Keratinocyte (primary cell): ENCODE measurements around the gene CCDC60. TPM values are rescaled to one million over a fixed set of nuclear protein-coding genes. Genes with fewer than 3 reads are reported as not detected.

Source experiments
- DNase-seq: peaks from one replicate; pipeline ENCODE4 v3.0.0-alpha.2; 2011; ENCODE audit warnings: low read depth, missing footprints, low spot score
- FAIRE-seq: peaks from 2 replicates; lab custom pipeline; 2011; peaks lifted over from hg19 to GRCh38; lab: Jason Lieb, UNC
- H2AFZ ChIP-seq: 2 replicates; pipeline ENCODE4 v1.6.0; 2012; ENCODE audit warnings: low read length, control low read depth, inconsistent platforms; ENCODE audit not compliant: control insufficient read depth
- H3K27ac ChIP-seq: 2 replicates; pipeline ENCODE4 v1.5.1; 2011; ENCODE audit warnings: low read length; ENCODE audit not compliant: control insufficient read depth, insufficient read depth
- H3K27me3 ChIP-seq: 3 replicates; pipeline ENCODE4 v1.6.0; 2011; ENCODE audit warnings: low read length; ENCODE audit not compliant: control insufficient read depth, insufficient read depth; ENCODE audit errors: extremely low read depth
- H3K36me3 ChIP-seq, 2 experiments: 2 replicates in 1 of 2; 3 replicates in 1 of 2; pipeline ENCODE4 v1.5.1; 2011; ENCODE audit warnings: low read length in 2 of 2, mild to moderate bottlenecking in 1 of 2; ENCODE audit not compliant: control insufficient read depth in 2 of 2, insufficient read depth in 2 of 2; ENCODE audit errors: extremely low read depth in 1 of 2
- H3K4me1 ChIP-seq: 3 replicates; pipeline ENCODE4 v1.5.1; 2011; ENCODE audit warnings: low read length; ENCODE audit not compliant: control insufficient read depth, insufficient read depth; ENCODE audit errors: extremely low read depth
- H3K4me2 ChIP-seq: 3 replicates; pipeline ENCODE4 v1.6.0; 2011; ENCODE audit warnings: low read depth, low read length; ENCODE audit not compliant: control insufficient read depth, insufficient read depth; ENCODE audit errors: extremely low read depth
- H3K4me3 ChIP-seq, 3 experiments: fragments of 200-600 bp in 1 of 3; sonication (generic) in 1 of 3; 2 replicates in 2 of 3; 3 replicates in 1 of 3; pipeline ENCODE4 v1.5.1; 2011 to 2016; ENCODE audit warnings: low read length in 3 of 3, mild to moderate bottlenecking in 3 of 3, control low read depth in 2 of 3, inconsistent platforms in 1 of 3, low read depth in 1 of 3, mixed read lengths in 1 of 3, mixed run types in 1 of 3, moderate library complexity in 1 of 3; ENCODE audit not compliant: control insufficient read depth in 2 of 3, insufficient read depth in 2 of 3; ENCODE audit errors: extremely low read depth in 1 of 3
- H3K79me2 ChIP-seq: 2 replicates; pipeline ENCODE4 v1.6.0; 2012; ENCODE audit warnings: low read length; ENCODE audit not compliant: control insufficient read depth, insufficient read depth
- H3K9ac ChIP-seq: 3 replicates; pipeline ENCODE4 v1.6.0; 2011; ENCODE audit warnings: low read length; ENCODE audit not compliant: control insufficient read depth, insufficient read depth; ENCODE audit errors: extremely low read depth
- H3K9me1 ChIP-seq: 3 replicates; pipeline ENCODE4 v1.6.0; 2011; ENCODE audit warnings: low read length; ENCODE audit not compliant: control insufficient read depth, insufficient read depth; ENCODE audit errors: extremely low read depth
- H3K9me3 ChIP-seq: 2 replicates; pipeline ENCODE4 v1.5.1; 2012; ENCODE audit warnings: low read depth, low read length; ENCODE audit not compliant: control insufficient read depth
- H4K20me1 ChIP-seq: 3 replicates; pipeline ENCODE4 v1.6.0; 2011; ENCODE audit warnings: low read length; ENCODE audit not compliant: control insufficient read depth, insufficient read depth; ENCODE audit errors: extremely low read depth
- CTCF ChIP-seq, 3 experiments: IDR thresholded peaks in 1 of 3; conservative IDR thresholded peaks in 1 of 3; optimal IDR thresholded peaks in 1 of 3; 2 replicates in 2 of 3; 3 replicates in 1 of 3; pipeline versions ENCODE3 to v1.5.1; 2011; ENCODE audit warnings: low read length in 3 of 3, mild to moderate bottlenecking in 3 of 3, moderate library complexity in 2 of 3, control low read depth in 1 of 3, inconsistent platforms in 1 of 3; ENCODE audit not compliant: insufficient read depth in 2 of 3; ENCODE audit errors: extremely low read depth in 1 of 3
- EZH2 ChIP-seq: IDR thresholded peaks from one replicate; pipeline ENCODE4 v1.6.1; 2012; ENCODE audit warnings: inconsistent platforms, mild to moderate bottlenecking, low read length, moderate library complexity
- dilution Hi-C: fragments of 300-500 bp; cut with MboI; formaldehyde crosslinking; loops from one replicate; pipeline ENCODE4 v1.7.0; 2020; ENCODE audit warnings: low sequenced_read_pairs; ENCODE audit not compliant: extremely low pct_ligation_motif_present
- polyA plus RNA-seq, 5 experiments: library from polyadenylated mRNA; depleted of rRNA in 3 of 5; stranded (reverse) in 3 of 5; stranded (forward) in 1 of 5; unstranded in 1 of 5; fragments of >200 nt; gene quantifications; 1 replicate in 1 of 5; 2 replicates in 3 of 5; 3 replicates in 1 of 5; pipeline versions ENCODE4 v1.2.1 to v1.2.3, GENCODE V29; 2011 to 2012; ENCODE audit warnings: missing spikeins in 2 of 5, low read depth in 1 of 5, low replicate concordance in 1 of 5

The CCDC60 gene
- polyA plus RNA-seq, 1 donor (not counting 4 experiments of a cell fraction or from before 2014, with no cell fraction given): 0.09 TPM

- DNase-seq (no peak), FAIRE-seq (no peak)
- dilution Hi-C loops: no loop called here
- Histone ChIP-seq H3K9me1 (no peaks in the 10 kb centered on the region), H2AFZ (no peak overlapping the region), H3K27ac (no peak overlapping the region), H3K4me1 (no peaks in the 10 kb centered on the region), H3K36me3 (no peaks in the 10 kb centered on the region), H3K9me3 (no peaks in the 10 kb centered on the region), H4K20me1 (no peaks in the 10 kb centered on the region), H3K9ac (no peak overlapping the region), H3K79me2 (no peaks in the 10 kb centered on the region), H3K4me3 (no peak overlapping the region), H3K4me2 (no peak overlapping the region), H3K27me3 (no peaks in the 10 kb centered on the region)
- no peak for TF ChIP-seq EZH2
- TF ChIP-seq CTCF (optimal IDR thresholded peaks at IDR 0.05 in 1 of 3, IDR thresholded peaks at IDR 0.05 in 1 of 3, conservative IDR thresholded peaks at IDR 0.05 in 1 of 3; ENCODE audit: extremely low read depth in 1 of 3, insufficient read depth in 2 of 3, low read length in 3 of 3): no peak
Measured at GRCh38 chr12:119369907-119370546, 35.5 kb downstream of the CCDC60 start.

DNA sequence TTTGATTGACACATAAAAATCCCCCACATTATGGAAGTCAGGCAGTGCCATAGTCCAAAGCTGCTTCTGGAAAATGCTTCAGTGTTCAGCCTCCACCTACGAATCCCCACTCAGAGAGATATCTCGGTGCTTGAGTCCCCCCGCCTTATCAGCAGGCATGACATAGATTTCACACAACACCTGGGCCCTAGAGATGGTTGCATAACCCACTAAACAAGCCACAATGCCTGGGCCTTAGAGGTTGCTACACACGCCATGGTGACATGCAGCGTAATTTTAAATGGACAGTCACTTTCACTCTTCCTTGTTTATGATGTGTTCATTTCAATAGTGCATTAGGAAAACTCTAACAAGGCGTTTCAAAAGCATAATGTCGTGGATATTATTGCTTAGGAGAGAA, 38.0 kb downstream of the CCDC60 start:
- H3K9ac ChIP-seq: no peak overlapping the region
- no peaks in the 10 kb centered on the region for H3K4me1 ChIP-seq
- H3K36me3 ChIP-seq: no peaks in the 10 kb centered on the region
- no peaks in the 10 kb centered on the region for H3K9me1 ChIP-seq
- H2AFZ ChIP-seq: no peak overlapping the region
- H3K79me2 ChIP-seq: no peaks in the 10 kb centered on the region
- H3K4me3 ChIP-seq: no peak overlapping the region
- TF ChIP-seq EZH2 (no peak), CTCF (optimal IDR thresholded peaks at IDR 0.05 in 1 of 3, IDR thresholded peaks at IDR 0.05 in 1 of 3, conservative IDR thresholded peaks at IDR 0.05 in 1 of 3; ENCODE audit: extremely low read depth in 1 of 3, insufficient read depth in 2 of 3, low read length in 3 of 3) (no peak)
- no peak overlapping the region for H3K27ac ChIP-seq
- no peaks in the 10 kb centered on the region for H4K20me1 ChIP-seq
- dilution Hi-C loops: no loop called here
- DNase-seq (no peak), FAIRE-seq (no peak)
- no peaks in the 10 kb centered on the region for H3K9me3 ChIP-seq
- H3K4me2 ChIP-seq: no peak overlapping the region
- H3K27me3 ChIP-seq: no peaks in the 10 kb centered on the region
